ENCODE measurements around the gene SERPINB10.

The SERPINB10 gene

DNA sequence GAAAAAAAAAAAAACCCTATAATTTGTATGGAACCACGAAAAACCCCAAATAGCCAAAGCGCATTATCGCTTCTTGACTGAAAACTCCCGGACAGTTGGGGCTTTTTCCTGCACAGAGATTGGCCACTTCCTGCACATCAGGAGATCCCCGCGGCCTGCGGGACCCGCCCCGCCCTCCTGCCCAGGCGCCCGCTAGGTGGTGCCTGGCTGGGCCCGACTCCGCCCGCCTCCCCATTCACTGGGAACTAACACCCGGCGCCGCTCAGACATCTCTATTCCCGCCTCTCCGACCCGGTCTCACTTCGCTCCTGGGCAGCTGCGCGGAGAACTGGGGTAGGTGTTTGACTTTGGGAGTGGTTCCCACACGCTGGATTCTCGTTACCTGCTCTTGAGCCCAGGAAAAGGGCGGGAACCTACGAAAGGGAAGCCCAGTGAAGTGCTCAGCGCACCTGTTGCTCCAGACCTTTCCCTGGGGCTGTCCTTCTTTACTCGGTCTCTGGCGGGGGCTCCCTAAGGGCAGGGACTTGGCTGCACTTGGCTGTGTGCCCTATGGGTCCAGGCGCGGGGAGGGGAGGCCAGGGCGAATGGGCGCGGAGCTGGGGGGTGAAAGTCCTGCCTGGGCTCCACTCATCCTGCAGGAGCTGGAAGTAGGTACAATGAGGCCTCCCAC is 41.4 kb downstream of the SERPINB10 start, which contains the start of gene HMSD:
Gene HMSD (plus strand): TSS at position 234 of the 670 bp plus-strand sequence. CDS start 4,155 bp downstream, outside the sequence.
- peak; percentile 33 for DNase-seq

DNA sequence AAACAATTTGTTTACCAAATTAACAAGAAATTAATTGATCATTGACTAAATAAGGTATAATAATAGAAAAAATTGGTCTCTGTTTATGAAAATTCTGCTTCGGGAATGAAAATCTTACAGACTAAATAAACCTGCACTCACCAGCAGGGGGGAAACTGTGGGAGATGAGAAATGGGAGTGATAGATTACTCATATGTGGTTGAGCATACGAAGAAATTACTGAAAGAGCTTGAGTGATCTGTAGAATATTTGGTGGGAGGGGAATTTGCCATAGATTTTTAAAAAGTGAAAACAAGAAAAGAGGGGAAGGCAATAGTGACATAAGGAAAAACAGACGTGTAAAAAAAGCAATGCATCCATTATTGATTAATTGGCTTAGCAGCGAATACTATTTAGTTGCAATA is 43.5 kb downstream of the SERPINB10 start:
- no peak for DNase-seq

DNA sequence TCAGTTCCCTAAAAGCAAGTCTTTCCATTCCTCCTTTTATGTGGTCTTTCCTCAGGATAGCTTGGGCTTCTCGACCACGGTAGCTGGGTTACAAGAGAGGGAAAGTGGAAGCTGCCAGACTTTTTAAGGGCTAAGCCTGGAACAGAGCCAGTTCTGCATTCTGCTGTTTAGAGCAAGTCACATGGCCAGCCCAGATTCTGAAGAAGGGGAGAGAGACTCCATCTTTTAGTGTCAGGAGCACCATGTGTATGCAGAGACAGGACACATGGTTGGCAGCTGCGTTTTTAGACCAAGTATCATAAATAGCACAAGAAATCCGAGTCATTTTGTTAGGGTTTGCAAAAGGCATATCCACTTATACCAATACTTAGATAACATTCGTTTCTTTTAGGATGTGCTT is 46.1 kb downstream of the SERPINB10 start:
- no peak for DNase-seq

DNA sequence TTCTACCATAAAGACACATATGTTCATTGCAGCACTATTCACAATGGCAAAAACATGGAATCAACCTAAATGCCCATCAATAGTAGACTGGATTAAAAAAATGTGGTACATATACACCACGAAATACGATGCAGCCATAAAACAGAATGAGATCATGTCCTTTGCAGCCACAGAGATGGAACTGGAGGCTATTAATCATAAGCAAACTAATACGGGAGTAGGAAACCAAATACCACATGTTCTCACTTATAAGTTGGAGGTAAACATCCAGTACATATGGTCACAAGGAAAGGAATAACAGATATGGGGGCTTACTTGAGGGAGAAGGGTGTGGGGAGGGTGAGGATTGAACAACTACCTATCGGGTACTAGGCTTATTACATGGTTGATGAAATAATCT is 49.0 kb downstream of the SERPINB10 start:
- DNase-seq: no peak

DNA sequence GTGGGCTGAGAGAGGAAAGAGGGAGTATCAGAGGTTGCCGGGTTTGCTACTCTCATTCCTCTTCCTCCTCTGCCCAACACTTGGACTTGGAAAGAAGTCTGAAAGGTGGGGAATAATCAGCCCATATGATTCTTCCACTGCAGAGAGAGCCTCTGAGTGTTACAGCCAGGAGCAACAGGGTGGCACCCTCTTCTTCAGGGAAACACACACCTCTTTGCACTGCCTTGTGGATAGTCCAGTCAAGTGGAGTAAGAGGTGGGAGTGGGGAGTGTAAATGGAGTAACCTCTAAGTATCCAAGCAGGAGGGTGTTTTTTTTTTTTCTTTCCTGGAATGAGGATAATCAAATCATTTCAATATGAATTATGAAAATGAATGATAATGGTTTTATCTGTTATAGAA is 53.1 kb downstream of the SERPINB10 start:
- no peak for DNase-seq

DNA sequence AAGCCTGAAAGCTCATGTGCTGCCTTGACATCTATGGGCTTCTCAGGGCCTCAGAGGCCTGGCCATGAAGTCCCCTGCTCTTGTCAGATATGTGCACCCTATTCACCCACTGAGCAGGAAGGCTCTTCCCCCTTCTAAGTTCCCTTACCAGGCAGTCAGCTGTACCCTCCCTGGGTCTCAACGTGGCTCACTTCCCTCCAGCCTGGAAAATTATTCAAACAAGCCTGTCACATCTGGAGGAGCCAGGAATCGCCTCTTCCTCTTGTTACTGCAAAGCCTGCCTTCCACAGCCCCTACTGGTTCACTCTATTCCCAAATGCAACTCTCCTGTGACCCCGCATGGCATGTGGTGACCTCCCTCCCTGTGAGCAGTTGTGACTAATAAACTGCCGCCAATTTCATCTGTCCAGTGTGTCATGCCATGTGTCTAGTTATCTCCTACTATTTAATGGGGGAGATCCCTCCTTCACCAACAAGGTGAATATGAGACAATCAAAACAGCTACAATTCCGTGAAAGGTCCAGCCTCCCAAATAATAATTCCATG is 53.8 kb downstream of the SERPINB10 start:
- DNase-seq: no peak

DNA sequence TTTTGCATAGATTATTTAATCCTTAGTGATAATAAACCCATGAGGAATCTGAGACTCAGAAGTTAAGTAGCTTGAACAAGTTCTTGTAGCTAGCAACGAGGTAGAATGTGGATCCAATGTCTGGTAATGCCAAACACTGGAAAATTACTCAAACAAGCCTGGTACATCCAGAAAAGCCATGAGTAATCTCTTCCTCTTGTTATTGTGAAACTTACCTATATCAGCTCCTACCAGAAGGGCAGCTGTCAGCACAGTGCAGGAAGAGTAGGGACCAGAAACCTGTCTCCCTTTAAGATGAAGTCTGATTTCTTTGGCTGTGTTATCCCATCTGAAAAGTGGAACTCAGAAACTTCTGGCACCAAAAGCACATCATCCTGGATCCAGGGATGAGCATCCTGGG is 54.4 kb downstream of the SERPINB10 start:
- no peak for DNase-seq

DNA sequence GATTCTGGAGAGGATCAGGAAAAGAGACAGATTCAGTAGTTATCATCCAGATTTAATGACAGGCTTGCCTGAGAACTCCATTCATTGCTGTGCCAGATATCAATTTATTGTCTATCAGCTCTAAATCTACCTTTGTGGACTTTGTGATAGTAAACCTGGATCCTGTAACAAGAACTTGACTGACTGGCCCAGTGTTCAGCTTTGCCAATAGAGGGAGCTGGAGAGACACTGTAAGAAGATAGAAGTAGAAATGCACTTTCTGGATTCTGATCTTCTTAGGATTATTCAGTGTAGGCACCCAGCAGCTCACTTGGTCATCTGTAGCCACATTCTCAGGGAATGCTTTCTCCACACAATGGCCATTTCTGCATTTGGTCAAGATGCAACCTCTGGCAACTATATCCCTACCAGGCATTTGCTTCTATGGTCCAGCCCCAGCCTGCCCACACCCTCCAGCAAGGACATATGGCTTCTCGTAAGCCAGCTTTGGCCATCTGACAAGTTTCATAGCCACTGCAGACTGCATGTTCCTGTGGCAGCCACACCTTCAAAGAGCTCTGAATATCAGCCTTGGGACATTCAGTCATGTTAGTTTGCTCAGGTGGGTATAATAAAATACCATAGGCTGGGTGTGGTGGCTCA is 56.0 kb downstream of the SERPINB10 start:
- no peak for DNase-seq

DNA sequence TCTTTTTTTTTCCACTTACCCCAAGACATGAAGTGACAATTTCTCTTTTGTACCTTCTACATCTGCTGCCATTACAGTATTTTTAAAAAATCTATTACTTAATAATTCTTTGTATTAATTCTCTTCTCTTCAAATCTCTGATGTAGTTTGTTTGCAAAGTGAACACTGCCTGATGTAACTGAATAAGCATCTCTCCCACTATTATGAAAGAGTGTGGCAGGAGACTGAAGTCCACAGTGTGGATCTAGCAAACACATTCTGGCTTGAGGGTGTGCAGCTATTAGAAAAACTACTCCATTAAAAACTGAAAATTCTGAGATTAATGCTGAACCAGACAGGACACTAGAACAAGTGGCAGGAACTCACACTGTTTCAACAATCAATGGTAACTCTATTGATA is 57.1 kb downstream of the SERPINB10 start:
- no peak for DNase-seq

DNA sequence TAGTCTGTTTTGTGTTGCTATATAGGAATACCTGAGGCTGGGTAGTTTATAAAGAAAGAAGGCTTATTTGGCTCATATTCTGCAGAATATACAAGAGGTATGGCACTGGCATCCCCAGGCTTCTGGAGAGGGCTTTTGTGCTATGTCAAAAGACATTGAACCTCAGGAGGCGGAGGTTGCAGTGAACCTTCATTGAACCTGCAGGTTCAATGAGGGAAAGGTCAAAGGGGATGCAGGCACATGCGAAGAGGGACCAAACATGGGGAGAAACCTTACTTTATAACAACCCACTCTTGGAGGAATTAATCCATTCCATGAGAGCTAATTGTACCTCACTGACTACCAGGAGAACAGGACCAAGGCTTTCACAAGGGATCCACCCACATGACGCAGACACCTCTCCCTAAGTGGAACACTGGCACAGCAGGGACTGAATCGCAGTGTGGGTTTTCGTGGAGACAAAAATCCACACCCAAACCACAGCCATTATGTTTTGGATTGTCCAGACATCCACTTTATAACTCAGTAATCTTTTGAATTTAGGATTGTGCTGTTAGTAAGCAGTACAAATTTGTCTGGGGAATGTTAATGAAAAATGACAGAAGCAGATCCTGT is 58.1 kb downstream of the SERPINB10 start:
- DNase-seq: no peak

DNA sequence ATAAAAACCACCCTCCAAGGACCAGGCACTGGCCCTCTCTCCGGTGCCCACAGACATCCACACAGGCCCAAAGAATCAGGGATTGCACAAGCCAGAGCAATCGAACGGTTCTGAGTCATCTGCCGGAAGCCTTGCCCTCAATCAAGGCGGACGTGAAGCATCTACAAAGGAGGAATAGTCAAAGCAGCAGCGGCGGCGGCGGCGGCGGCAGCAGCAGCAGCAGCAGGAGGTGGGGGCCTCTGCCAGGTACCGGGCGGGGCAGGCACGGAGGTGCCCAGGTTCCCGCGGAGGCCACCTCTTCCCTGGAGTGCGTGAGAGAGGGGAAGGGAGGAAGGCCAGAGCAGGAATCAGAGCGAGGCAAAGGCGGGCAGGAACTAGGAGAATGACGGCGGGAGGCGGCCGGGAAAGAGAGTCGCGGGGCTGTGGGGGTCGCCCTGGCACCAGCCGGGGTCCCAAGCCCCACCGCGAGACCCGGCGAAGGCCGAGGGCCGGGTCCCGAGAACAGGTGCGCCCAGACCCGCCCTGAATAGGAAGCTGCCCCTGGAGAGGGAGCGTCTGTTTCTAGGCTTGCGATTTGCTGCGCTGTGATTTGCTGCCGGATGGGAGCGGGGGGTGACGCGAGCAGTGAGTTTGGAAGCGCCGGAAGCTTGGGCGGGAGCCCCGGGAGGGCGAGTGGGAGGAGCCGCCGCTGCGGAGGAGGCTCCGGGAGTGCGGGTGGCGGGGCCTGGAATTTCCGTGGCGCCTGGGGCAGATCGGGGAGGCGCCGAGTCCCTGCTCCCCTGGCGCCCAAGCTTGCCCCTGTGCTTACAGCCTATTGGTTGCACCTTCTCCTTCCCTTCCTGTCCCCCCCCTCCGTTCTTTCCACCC is 62.4 kb downstream of the SERPINB10 start, which contains the start of gene SERPINB8:
Gene SERPINB8 (plus strand): TSS at position 140 of the 867 bp plus-strand sequence. CDS start 8,228 bp downstream, outside the sequence.
- DNase-seq: peak; percentile 95

DNA sequence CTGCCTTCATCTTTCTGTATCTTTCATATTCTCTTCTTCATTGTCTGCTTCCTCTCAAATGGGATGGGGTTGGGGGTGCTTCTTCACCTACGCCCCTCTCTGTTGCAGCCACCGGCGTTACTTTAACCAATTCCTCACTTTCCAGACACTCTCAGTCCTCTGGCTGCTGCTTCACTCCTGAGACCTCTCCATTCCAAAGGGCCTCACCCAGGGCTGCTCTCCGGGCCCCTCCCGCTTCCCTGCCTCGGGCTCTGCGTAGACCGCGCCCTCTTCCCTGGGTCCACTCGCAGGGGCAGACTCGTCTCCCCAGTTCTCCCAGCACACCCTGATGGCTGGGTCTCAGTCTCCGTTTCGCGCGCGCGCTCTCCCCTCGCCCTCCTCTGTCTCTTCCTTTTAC is 63.0 kb downstream of the SERPINB10 start:
- peak; percentile 48 for DNase-seq

DNA sequence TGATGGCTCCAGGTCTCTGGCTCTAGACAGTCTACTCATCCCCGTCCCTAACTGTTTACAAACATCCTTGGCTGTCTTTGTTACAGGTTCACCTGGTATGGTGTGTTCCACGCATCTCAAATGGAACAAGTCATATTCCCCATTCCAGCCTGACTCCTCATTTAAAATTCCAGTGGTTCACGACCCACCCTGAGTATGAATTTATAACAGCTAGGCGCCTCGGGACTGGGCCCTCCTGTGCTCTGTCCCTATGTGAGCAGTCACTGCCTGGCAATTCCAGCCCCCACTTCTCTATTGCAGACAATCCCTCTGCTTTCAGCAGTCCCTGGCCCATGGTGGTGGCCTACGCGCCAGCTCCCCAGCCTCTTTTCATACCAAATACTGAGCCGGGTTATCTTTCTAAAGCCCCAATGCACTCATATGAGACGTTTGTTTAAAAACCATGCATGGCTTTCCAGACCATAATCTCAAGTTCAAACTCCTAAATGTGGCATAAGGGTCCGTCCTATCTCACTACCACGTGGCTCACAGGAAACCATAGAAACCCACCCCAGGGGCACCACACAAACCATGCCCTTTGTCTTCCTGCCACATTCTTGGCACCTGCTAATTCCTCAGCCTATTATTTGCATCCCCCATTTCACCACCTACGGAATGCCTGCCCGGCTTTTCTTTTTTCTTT is 63.7 kb downstream of the SERPINB10 start:
- no peak for DNase-seq

DNA sequence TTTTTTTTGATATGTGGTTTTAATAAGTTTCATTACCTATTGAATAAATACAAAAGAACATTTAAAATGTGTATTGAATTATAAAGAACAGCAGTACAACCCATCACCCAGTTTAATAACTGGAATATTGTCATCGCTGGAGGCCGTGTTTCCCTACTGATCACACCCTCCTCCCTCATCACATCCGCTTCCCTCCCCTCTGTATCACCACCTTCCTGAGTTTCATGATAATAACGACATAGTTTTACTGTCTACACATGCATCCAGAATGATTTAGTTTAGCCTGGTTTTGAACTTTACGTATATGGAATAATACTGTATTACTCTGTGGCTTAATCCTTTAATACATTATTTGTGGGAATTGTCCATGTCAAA is 64.2 kb downstream of the SERPINB10 start:
- DNase-seq: no peak

DNA sequence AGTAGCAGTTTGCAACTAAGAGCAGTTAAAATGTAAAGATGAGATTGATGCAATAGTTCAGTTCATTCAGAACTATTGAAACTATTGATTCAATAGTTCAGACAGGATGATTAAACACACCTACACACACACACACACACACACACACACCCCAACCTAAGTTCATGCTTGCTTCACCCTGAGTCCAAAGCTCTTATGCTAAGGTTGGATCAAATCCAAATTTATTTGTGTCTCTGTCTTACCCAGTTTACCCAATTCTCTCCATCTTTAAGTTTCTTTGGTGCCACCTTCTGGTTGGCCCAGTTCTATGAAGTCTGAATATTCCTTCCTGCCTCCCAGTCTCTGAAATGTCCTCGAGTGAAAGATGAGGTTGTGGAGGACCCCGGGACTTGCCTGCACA is 67.2 kb downstream of the SERPINB10 start:
- no peak for DNase-seq

DNA sequence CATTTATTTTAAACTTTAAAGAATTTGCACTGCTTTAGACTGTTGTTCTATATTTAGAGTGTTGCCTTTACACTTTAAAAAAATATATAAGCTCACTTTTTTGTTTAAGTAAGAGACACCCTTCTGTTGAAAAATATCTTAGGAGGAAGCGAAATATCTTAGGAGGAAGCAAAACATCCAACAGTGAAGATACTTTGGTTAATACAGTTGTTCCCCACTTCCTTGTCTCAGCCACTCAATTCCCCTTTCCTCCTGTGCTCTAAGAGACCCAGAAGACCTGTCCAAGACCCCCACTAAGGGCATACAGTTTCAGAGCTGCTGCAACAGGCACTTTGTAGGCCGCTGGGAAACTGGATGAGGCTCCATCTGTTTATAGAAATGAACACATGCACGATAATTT is 67.9 kb downstream of the SERPINB10 start:
- DNase-seq: no peak

DNA sequence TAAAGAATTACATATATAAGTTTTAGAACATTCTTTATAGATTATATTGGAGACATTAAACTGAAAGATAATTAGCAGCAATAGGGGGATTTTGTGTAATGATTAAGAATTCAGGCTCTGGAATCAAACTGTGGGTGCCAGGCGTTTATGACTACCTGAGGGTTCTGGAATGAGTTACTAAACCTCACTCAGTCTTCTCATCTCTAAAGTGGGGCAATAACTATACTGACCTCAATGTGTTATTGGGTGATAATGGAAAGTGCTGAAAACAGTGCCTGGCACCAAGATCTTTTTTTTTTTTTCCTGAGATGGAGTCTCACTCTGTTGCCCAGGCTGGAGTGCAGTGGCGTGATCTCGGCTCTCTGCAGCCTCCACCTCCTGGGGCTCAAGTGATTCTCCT is 69.3 kb downstream of the SERPINB10 start:
- DNase-seq: no peak

DNA sequence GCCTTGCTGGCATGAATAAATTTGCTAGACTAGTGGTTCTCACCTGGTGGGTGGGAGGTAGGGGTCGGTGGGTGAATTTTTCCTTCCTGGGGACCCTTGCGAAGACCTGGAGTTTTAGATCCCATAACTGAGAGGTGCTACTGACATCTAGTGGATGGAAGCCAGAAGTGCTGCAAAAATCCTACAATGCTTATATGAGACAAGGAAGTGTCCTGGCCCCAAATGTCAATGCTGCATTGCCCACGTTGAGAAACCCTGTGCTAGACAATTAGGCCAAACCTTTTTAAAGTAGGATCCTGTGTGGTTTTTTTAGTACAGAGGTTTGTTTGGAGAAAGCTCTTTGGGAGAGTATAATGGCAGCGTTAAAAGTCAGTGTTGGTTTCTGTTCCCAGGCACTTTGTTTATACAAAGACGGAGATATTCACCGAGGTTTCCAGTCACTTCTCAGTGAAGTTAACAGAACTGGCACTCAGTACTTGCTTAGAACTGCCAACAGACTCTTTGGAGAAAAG is 71.7 kb downstream of the SERPINB10 start:
- peak; percentile 51 for DNase-seq

DNA sequence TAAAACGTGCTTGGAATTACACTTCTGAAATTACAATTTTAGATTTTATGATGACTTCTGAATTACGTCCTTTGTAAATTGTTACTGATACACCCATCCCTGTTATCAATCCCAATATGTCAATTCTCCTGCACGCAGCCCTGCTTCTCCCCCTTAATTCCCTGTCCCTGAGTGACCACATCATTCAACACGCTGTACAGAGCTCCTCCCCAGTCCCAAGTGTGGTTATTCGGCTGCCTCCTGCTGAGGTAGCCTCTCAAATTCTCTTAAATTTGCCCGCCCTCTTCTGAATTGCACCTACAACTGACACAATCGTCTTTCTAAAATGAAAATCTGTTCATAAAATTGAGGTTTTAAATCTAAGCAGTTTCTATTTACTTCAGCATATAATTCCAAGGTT is 72.3 kb downstream of the SERPINB10 start:
- DNase-seq: no peak

DNA sequence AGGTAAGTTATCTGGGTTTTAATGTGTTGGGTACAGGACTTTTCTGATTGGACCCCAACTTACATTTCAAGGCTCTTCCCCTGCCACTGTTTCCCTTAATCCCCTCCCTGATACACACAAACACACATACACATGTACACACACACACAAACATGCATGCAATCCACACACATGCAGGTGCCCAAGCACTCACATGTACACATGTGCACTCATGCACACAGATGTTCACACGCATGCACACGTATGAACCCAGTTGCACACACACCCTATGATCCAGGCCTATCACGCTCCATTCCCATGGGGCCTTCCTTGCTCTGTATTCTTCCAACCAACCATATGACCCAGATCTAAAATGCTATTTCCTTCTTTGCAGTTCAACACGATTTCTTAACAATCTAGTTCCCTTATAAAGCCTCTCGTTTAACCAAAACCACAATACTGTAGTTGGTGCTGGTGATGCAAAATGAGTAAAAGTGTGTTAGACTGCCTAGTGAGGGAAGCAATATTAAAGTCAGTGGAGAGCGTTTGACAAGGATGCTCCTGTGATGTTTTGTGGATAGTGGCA is 73.2 kb downstream of the SERPINB10 start:
- no peak for DNase-seq

DNA sequence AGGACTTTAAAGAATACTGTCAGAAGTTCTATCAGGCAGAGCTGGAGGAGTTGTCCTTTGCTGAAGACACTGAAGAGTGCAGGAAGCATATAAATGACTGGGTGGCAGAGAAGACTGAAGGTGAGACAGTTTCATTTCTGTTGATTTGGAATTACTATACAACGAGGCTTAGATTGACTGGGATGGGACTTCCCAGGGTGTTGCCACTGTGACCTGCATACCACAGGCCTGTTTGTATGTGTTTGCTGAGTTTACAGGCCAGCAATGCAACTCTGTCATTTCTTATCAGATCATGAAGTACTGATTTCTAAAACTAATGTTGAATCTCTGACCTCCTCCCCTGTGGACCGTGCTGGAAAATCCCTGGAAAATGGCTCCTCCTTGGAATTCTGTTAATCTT is 74.0 kb downstream of the SERPINB10 start:
- DNase-seq: no peak

DNA sequence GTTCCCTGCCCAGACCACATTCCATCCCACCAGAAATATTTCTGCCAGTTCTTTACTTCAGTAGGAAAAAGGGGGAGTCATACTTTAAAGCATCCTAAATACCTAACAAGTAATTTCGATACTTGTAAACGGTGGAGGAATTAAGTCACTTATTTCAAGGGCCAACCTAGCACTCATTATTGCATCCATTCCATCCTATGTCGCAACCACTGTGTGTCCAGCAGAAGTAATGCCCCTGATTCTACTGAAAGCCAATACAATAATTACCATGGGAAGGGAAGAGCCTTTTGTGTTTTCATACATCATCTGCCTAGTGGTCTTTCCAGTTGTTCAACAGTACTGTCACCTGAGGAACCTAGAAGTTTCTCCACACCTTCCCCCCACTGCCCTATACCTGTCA is 74.6 kb downstream of the SERPINB10 start:
- no peak for DNase-seq

Data from right hindlimb (tissue), 1 donor.